Lung (tissue), 12 donors: ENCODE data around the gene PTPN18. TPM values are rescaled to one million over a fixed set of nuclear protein-coding genes. Genes with fewer than 3 reads are reported as not detected.

Experiments
- ATAC-seq: fragments of 200-7000 bp; cut with Tn5 transposase; one replicate; pipeline ENCODE4 v1.9.1; 2020; ENCODE audit warnings: moderate number of reproducible peaks; ENCODE audit not compliant: insufficient read depth, low FRiP score
- DNase-seq, 3 donors: peaks; one replicate each; pipeline ENCODE4 v3.0.0-alpha.2; 2013 to 2017
- H3K27ac ChIP-seq, 2 donors: one replicate each; pipeline ENCODE4 v1.5.1; 2013; ENCODE audit warnings: mild to moderate bottlenecking in 2 of 2, moderate library complexity in 2 of 2, control low read depth in 1 of 2, inconsistent platforms in 1 of 2, low read depth in 1 of 2, low read length in 1 of 2
- H3K27me3 ChIP-seq, 3 donors: one replicate each; pipeline ENCODE4 v1.5.1; 2013; ENCODE audit warnings: low read length in 2 of 3; ENCODE audit not compliant: control insufficient read depth in 3 of 3, insufficient read depth in 3 of 3
- H3K36me3 ChIP-seq, 4 donors: one replicate each; pipeline ENCODE4 v1.5.1; 2013; ENCODE audit warnings: low read length in 4 of 4, mild to moderate bottlenecking in 1 of 4, moderate library complexity in 1 of 4; ENCODE audit not compliant: control insufficient read depth in 4 of 4, insufficient read depth in 4 of 4
- H3K4me1 ChIP-seq, 5 donors: one replicate each; pipeline ENCODE4 v1.5.1; 2013; ENCODE audit warnings: low read length in 5 of 5, mild to moderate bottlenecking in 2 of 5, moderate library complexity in 1 of 5; ENCODE audit not compliant: control insufficient read depth in 5 of 5, insufficient read depth in 5 of 5
- H3K4me3 ChIP-seq: one replicate; pipeline ENCODE4 v1.5.1; 2013; ENCODE audit warnings: mild to moderate bottlenecking, control low read depth, moderate library complexity
- H3K9ac ChIP-seq, 2 donors: one replicate each; pipeline ENCODE4 v1.5.1; 2013; ENCODE audit warnings: low read length in 2 of 2, control low read depth in 1 of 2; ENCODE audit not compliant: insufficient read depth in 1 of 2
- H3K9me3 ChIP-seq, 4 donors: one replicate each; pipeline ENCODE4 v1.5.1; 2013; ENCODE audit warnings: low read length in 3 of 4, mild to moderate bottlenecking in 1 of 4, moderate library complexity in 1 of 4; ENCODE audit not compliant: control insufficient read depth in 4 of 4, insufficient read depth in 3 of 4
- whole genome bisulfite sequencing, 2 donors: extraction: QIAGEN DNeasy Blood & Tissue Kit; methylation state at CpG; one replicate each; pipeline ENCODE4 v1.1.7; 2013; 5-methylcytosine and 5-hydroxymethylcytosine counted together
- polyA plus RNA-seq, 2 donors: library from polyadenylated mRNA; stranded (reverse); fragments of 200-250 nt; gene quantifications; one replicate each; pipeline ENCODE4 v1.2.1, GENCODE V29; 2013
- total RNA-seq, 2 donors: library from RNA; depleted of rRNA in 1 of 2; stranded (reverse); fragments of >200 nt in 1 of 2; gene quantifications; one replicate each; pipeline ENCODE4 v1.2.1, GENCODE V29; 2014 to 2021
- TF ChIP-seq, protein P1 (sequence below): IDR thresholded peaks from 2 replicates; pipeline ENCODE4 v1.5.1; 2012; ENCODE audit warnings: mild to moderate bottlenecking; ENCODE audit errors: control extremely low read depth, extremely low read depth
- donor health status: control.
- donor health status: control.
- donor health status: Bipolar disorder and iron deficiency.
- donor health status: healthy.
- donor health status: DM: yes; HTN: yes; CAD: no.

The PTPN18 gene
- total and polyA plus RNA-seq, 4 donors, result 29.2 to 88.3 (median 59.7) TPM

GRCh38 chr2:130389783-130390182 is 33.9 kb downstream of the PTPN18 start:
- Histone ChIP-seq H3K36me3 (no peaks in the 10 kb centered on the region), H3K4me3 (no peak overlapping the region), H3K9me3 (no peaks in the 10 kb centered on the region), H3K4me1 (peaks cover 3 to 13% (median 7%) of the 10 kb centered on the region in 5 donors), H3K9ac (no peak overlapping the region), H3K27ac (no peak overlapping the region), H3K27me3 (no peaks in the 10 kb centered on the region)
- TF ChIP-seq, protein P1, sequence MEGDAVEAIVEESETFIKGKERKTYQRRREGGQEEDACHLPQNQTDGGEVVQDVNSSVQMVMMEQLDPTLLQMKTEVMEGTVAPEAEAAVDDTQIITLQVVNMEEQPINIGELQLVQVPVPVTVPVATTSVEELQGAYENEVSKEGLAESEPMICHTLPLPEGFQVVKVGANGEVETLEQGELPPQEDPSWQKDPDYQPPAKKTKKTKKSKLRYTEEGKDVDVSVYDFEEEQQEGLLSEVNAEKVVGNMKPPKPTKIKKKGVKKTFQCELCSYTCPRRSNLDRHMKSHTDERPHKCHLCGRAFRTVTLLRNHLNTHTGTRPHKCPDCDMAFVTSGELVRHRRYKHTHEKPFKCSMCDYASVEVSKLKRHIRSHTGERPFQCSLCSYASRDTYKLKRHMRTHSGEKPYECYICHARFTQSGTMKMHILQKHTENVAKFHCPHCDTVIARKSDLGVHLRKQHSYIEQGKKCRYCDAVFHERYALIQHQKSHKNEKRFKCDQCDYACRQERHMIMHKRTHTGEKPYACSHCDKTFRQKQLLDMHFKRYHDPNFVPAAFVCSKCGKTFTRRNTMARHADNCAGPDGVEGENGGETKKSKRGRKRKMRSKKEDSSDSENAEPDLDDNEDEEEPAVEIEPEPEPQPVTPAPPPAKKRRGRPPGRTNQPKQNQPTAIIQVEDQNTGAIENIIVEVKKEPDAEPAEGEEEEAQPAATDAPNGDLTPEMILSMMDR, result no peak
- 91 to 98% methylated on average over 3 of the region's 3 CpGs for WGBS, 2 donors
- DNase-seq (no peak), ATAC-seq (no peak)

- H3K9me3 ChIP-seq, result no peaks in the 10 kb centered on the region
- ATAC-seq (no peak), DNase-seq (peak in 2 of 3 donors; percentile 17 to 23)
- 39 to 53% methylated on average over 16 of the region's 16 CpGs for WGBS, 2 donors
- peak overlapping the region; percentile 92 to 94 for H3K27ac ChIP-seq
- peaks cover 3 to 13% (median 7%) of the 10 kb centered on the region in 5 donors for H3K4me1 ChIP-seq
- TF ChIP-seq, protein P1, result no peak
- H3K4me3 ChIP-seq, result no peak overlapping the region
- H3K36me3 ChIP-seq, result no peaks in the 10 kb centered on the region
- H3K27me3 ChIP-seq, result no peaks in the 10 kb centered on the region
- H3K9ac ChIP-seq, result peak overlapping the region in 1 of 2 donors; percentile 57
These were observed 34.7 kb downstream of the PTPN18 start for GRCh38 chr2:130390460-130391057.

DNA sequence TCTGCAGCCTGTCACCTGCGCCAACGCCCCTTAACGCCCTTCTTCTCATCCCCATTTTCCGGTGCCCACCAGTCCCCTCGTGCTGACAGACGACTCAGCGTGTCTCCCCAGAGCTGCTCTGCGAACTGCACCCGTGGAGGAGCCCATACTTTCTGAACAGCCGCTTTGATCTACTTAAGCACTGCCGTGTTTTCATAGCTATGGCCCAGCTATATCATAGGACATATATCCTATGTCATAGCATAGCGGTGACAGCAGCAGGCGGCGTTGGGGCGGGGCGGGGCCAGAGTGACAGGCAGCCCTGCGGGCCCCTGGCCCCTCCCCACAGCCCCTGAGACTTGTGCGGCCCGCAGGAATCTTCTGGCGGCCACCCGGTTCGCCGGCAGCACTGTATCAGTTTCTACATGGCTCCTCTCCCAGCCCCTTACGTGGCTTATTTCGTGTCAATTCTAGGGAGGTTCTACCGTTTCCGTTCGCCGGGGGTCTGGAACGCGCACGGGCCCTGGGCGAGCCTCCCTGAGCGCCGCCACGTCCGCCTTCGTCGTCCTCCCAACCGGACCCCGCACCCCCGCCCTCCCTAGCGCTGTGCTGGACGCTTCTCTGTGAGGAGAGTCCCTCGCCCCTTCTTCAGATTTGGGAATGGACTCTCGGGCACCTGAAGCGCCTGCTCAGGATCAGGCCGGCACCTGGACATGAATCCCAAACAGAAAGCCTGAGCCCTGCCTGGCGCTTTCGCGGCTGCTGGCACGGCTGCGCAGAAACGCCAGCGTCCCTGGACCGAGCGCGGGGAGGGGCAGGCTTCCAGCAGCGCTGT is 35.4 kb downstream of the PTPN18 start:
- ATAC-seq (peak; percentile 93), DNase-seq (peak; percentile 85 to 87 (median 87))
- H3K9me3 ChIP-seq, result no peaks in the 10 kb centered on the region
- H3K4me3 ChIP-seq, result peak overlapping the region; percentile 76
- H3K27me3 ChIP-seq, result no peaks in the 10 kb centered on the region
- peak overlapping the region; percentile 92 to 94 for H3K27ac ChIP-seq
- TF ChIP-seq, protein P1, result no peak
- H3K4me1 ChIP-seq, result peaks cover 3 to 13% (median 7%) of the 10 kb centered on the region in 5 donors
- WGBS, 2 donors, result 2 to 3% methylated on average over 59 of the region's 59 CpGs
- H3K36me3 ChIP-seq, result no peaks in the 10 kb centered on the region
- peak overlapping the region; percentile 43 to 57 for H3K9ac ChIP-seq
